Activated T-helper 2 cell treated with anti-CD3 and anti-CD28 coated beads, Interferon-gamma antibody, Interleukin-2, Interleukin-4, amounts not matched to agents 10 μg/mL and 5 μg/mL and 100 μg/mL, durations not matched to agents 14 hours and 24 hours and 36 hours (primary cell): ENCODE results near the gene ZNF273. TPM values are rescaled to one million over a fixed set of nuclear protein-coding genes. Genes with fewer than 3 reads are reported as not detected.

Source experiments
- DNase-seq: peaks from one replicate; pipeline ENCODE4 v3.0.0; 2021; ENCODE audit warnings: low spot score
- H3K27ac Mint-ChIP-seq: one replicate; pipeline ENCODE4 v1.8.0; 2021; ENCODE audit warnings: mixed read lengths
- H3K27me3 Mint-ChIP-seq: one replicate; pipeline ENCODE4 v1.8.0; 2021; ENCODE audit warnings: low read depth, mixed read lengths
- H3K36me3 Mint-ChIP-seq: one replicate; pipeline ENCODE4 v1.8.0; 2021; ENCODE audit warnings: low read depth, mixed read lengths
- H3K4me1 Mint-ChIP-seq: one replicate; pipeline ENCODE4 v1.8.0; 2021; ENCODE audit warnings: low read depth, mixed read lengths
- H3K4me3 Mint-ChIP-seq: one replicate; pipeline ENCODE4 v1.8.0; 2021; ENCODE audit warnings: low read depth, mild to moderate bottlenecking, moderate library complexity, mixed read lengths
- H3K9me3 Mint-ChIP-seq: one replicate; pipeline ENCODE4 v1.8.0; 2021; ENCODE audit warnings: mixed read lengths
- intact Hi-C: fragments of 100-400 bp; cut with micrococcal nuclease; formaldehyde crosslinking; loops from one replicate; pipeline ENCODE4 v1.15.1; 2023
- total RNA-seq: library from RNA; stranded (reverse); gene quantifications from 2 replicates; pipeline ENCODE4 v1.2.3, GENCODE V29; 2022

Gene ZNF273
- total RNA-seq, 1 donor from 2014 or later: 7.2 TPM

DNA sequence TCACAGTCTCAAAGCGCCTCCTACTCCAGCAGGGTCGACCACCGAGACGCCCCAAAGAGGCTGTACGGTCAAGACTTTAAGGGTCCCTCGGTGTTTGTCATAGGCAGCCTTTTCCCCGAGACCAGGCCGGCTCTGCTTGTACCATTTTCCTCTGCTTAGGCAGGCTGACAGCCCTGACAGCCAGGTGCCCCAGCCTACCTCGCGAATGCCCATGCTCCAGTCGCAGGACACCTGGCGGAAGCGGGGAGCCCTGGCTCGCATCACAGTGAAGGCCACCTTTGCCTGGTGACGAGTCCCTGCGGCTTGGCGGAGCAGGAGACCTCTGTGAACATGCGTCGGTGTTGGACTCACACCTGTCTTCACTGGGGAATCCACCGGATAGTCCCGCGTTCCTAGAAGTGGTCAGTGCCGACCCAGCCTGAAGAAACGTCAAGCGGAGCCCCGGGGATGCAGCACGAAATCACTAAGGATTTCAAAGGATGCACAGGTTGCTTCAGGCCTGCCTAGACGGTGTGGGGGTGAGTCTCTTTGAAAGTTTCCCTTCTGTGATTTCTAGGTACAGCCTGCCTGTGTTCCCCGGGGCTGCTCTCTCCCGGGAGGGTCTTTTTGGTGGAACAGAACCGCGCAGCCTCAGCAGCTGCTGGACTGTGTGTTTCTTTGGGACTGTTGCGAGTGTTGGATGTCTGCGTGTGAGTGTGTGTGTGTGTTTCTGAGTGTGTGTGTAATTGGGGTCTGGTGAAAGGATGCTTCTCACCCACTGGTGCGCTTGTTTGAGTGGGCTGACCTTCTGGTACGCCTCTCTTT is 30.5 kb upstream of the ZNF273 start:
- Mint-ChIP-seq H3K27ac (no peak overlapping the region), H3K36me3 (no peaks in the 10 kb centered on the region), H3K4me3 (no peak overlapping the region), H3K9me3 (peaks cover 47% of the 10 kb centered on the region), H3K4me1 (peaks cover 4% of the 10 kb centered on the region), H3K27me3 (no peaks in the 10 kb centered on the region)
- intact Hi-C loops: no loop called here
- DNase-seq: peak; percentile 1

DNA sequence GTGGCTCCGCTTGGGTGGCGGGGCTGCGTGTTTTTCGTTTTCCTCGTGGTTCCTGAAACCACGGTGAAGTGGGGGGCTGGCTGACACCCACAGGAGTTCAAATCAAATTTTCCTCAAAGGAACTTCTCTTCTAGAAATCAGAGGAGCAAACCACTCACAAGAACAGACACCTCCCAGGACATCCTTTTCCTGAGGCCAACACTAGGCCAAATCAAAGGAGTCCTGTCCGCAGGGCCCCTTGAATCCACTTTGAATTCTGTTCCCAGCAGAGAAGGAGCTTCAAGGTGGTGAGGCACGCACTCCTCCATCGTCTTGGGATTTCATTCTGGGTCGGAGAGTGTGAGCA is 29.9 kb upstream of the ZNF273 start:
- intact Hi-C loops: no loop called here
- Mint-ChIP-seq H3K27me3 (no peaks in the 10 kb centered on the region), H3K36me3 (no peaks in the 10 kb centered on the region), H3K27ac (no peak overlapping the region), H3K4me3 (no peak overlapping the region), H3K4me1 (peaks cover 4% of the 10 kb centered on the region), H3K9me3 (peaks cover 51% of the 10 kb centered on the region)
- no peak for DNase-seq

DNA sequence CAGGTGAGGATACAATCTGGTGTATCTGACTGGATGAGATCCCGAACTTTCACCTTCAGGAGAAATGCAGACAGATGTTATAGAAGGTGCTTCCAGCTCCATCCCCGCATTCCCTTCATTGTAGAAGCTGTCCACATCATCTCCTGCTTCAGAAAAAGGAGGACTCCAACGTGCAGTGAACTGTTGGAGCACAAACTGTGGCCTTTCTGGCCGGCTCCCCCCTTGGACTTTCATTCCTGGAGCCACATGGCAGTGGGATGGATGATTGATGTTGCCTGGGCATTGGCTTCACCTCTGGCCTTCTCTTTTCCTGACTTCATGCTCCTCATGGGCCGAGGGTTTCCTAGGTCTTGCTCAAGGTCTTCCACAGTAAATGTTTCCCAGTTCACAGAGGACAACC is 29.6 kb upstream of the ZNF273 start:
- intact Hi-C loops: no loop called here
- Mint-ChIP-seq H3K27me3 (no peaks in the 10 kb centered on the region), H3K9me3 (peaks cover 48% of the 10 kb centered on the region), H3K27ac (no peak overlapping the region), H3K4me1 (peaks cover 4% of the 10 kb centered on the region), H3K4me3 (no peak overlapping the region), H3K36me3 (no peaks in the 10 kb centered on the region)
- peak; percentile 4 for DNase-seq

DNA sequence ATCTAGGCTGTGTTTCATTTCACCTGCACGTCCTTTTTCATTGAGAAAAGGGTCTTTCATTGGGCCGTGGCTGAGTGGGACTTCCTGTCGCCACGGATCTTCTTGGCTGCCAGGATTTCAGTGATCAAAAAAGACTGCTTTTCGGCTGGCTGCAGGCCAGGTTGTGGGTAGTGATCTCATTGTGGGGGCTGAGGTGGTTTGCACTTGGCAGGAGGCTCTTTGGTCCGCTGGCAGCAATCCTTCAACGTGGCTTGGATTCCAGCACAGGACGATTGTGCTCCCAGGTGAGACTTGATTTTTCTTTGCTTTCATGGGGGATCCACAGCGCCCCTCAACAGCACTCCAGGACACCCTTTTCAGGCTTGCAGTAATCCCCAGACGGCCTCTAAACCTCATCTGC is 29.0 kb upstream of the ZNF273 start:
- DNase-seq: no peak
- H3K36me3 Mint-ChIP-seq: no peaks in the 10 kb centered on the region
- no peak overlapping the region for H3K27ac Mint-ChIP-seq
- H3K27me3 Mint-ChIP-seq: no peaks in the 10 kb centered on the region
- peaks cover 53% of the 10 kb centered on the region for H3K9me3 Mint-ChIP-seq
- intact Hi-C loops: no loop called here
- no peak overlapping the region for H3K4me3 Mint-ChIP-seq
- peaks cover 4% of the 10 kb centered on the region for H3K4me1 Mint-ChIP-seq

DNA sequence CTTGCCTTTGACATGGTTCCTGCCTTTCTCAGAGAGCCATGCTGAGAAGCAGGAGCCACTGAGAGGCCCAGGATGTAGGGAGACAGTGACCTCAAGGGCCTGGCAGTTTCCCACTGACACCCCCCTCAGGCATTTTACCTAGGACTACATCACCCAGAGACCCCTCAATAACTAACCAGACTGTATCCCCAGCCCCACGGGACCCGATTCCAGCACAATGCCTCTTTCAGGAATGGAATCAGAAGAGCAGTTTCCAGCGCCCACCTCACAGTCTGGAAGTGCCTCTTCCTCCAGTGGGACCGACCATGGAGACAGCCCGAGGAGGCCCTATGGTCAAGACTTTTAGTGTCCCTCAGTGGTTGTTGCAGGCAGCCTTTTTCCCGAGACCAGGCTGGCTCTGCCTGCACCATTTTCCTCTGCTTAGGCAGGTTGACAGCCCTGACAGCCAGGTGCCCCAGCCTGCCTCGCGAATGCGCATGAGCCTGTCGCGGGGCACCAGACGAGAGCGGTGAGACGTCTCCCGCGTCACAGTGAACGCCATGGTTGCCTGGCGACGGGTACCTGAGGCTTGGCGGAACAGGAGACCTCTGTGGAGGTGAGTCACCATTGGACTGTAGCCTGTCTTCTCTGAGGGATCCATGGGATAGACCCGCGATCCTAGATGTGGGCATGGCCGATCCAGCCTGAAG is 28.4 kb upstream of the ZNF273 start:
- peaks cover 4% of the 10 kb centered on the region for H3K4me1 Mint-ChIP-seq
- no peaks in the 10 kb centered on the region for H3K36me3 Mint-ChIP-seq
- intact Hi-C loops: no loop called here
- no peak overlapping the region for H3K4me3 Mint-ChIP-seq
- DNase-seq: peak; percentile 4
- H3K27me3 Mint-ChIP-seq: no peaks in the 10 kb centered on the region
- H3K9me3 Mint-ChIP-seq: peaks cover 54% of the 10 kb centered on the region
- no peak overlapping the region for H3K27ac Mint-ChIP-seq

DNA sequence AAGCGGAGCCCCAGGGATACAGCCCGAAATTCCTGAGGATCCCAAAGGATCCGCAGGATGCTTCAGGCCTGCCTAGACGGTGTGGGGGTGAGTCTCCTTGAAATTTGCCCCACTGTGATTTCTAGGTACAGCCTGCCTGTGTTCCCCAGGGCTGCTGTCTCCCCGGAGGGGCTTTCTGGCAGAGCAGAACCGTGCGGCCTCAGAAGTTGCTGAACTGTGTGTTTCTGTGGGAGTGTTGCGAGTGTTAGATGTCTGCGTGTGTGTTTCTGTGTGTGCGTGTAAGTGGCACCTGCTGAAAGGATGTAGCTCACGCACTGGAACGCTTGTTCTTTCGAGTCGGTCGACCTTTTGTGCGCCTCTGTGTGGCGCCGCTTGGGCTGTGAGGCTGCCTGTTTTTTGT is 27.8 kb upstream of the ZNF273 start:
- Mint-ChIP-seq H3K9me3 (peaks cover 55% of the 10 kb centered on the region), H3K4me1 (peaks cover 4% of the 10 kb centered on the region), H3K36me3 (no peaks in the 10 kb centered on the region), H3K4me3 (no peak overlapping the region), H3K27me3 (no peaks in the 10 kb centered on the region), H3K27ac (no peak overlapping the region)
- DNase-seq: no peak
- intact Hi-C loops: no loop called here

DNA sequence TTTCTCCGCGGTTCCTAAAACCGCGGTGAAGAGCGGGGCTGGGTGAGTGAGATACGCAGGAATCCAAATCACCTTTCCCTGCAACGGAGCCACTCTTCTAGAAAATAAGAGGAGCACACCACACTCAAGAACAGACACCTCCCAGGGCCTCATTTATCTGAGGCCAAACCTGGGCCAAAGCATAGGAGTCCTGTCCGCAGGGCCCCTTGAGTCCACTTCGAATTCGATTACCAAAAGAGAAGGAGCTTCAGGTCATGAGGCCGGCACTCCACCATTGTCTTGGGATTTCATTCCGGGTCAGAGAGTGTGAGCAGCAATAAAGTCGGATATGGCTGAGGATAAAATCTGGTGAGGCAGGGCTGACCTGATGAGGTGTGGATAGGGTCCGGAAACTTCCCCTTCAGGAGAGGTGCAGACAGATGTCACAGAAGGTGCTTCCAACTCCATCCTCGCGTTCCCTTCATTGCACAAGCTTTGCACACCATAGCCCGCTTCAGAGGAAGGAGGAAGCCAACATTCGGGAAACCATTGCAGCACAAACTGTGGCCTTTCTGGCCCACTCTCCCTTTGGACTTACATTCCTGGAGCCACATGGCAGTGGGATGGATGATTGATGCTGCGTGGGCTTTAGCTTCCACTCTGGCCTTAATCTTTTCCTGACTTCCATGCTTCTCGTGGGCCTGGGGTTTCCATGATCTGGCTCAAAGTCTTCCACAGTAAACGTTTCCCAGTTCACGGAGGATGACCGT is 27.2 kb upstream of the ZNF273 start:
- H3K27ac Mint-ChIP-seq: no peak overlapping the region
- H3K9me3 Mint-ChIP-seq: peaks cover 50% of the 10 kb centered on the region
- no peak overlapping the region for H3K4me3 Mint-ChIP-seq
- H3K4me1 Mint-ChIP-seq: peaks cover 4% of the 10 kb centered on the region
- H3K27me3 Mint-ChIP-seq: no peaks in the 10 kb centered on the region
- H3K36me3 Mint-ChIP-seq: no peaks in the 10 kb centered on the region
- intact Hi-C loops: no loop called here
- DNase-seq: no peak

DNA sequence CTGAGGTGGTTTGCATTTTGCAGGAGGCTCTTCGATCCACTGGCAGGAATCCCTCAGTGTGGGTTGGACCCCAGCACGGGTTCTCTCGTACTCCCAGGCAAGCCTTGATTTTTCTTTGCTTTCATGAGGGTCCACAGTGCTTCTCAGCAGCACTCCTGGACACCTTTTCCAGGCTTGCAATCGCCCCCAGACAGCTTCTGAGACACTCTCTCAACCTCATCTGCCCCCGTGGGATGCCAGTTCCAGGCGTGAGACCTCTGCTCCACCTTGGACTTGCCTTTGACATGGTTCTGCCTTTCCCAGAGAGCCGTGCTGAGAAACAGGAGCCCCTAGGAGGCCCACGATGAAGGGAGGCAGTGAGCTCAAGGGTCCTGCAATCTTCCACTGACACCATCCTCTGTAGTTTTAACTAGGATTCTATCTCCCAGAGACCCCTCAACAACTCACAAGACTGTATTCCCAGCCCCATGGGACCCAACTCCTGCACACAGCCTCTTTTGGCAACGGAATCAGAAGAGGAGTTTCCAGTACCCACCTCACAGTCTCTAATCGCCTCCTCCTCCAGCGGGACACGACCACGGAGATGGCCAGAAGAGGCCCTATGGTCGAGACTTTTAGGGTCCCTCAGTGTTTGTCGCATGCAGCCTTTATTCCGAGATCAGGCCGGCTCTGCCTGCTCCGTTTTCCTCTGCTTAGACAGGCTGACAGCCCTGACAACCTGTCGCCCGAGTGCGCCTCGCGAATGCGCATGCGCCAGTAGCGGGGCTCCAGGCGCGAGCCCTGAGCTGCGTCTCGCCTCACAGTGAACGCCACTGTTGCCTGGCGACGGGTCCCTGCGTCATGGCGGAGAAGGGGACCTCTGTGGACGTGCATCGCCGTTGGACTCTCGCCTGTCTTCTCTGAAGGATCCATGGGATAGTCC is 26.0 kb upstream of the ZNF273 start:
- no peaks in the 10 kb centered on the region for H3K36me3 Mint-ChIP-seq
- H3K27ac Mint-ChIP-seq: no peak overlapping the region
- peak; percentile 38 for DNase-seq
- H3K4me3 Mint-ChIP-seq: peak overlapping the region; percentile 55
- intact Hi-C loops: no loop called here
- no peaks in the 10 kb centered on the region for H3K27me3 Mint-ChIP-seq
- peaks cover 56% of the 10 kb centered on the region for H3K9me3 Mint-ChIP-seq
- peaks cover 4% of the 10 kb centered on the region for H3K4me1 Mint-ChIP-seq

DNA sequence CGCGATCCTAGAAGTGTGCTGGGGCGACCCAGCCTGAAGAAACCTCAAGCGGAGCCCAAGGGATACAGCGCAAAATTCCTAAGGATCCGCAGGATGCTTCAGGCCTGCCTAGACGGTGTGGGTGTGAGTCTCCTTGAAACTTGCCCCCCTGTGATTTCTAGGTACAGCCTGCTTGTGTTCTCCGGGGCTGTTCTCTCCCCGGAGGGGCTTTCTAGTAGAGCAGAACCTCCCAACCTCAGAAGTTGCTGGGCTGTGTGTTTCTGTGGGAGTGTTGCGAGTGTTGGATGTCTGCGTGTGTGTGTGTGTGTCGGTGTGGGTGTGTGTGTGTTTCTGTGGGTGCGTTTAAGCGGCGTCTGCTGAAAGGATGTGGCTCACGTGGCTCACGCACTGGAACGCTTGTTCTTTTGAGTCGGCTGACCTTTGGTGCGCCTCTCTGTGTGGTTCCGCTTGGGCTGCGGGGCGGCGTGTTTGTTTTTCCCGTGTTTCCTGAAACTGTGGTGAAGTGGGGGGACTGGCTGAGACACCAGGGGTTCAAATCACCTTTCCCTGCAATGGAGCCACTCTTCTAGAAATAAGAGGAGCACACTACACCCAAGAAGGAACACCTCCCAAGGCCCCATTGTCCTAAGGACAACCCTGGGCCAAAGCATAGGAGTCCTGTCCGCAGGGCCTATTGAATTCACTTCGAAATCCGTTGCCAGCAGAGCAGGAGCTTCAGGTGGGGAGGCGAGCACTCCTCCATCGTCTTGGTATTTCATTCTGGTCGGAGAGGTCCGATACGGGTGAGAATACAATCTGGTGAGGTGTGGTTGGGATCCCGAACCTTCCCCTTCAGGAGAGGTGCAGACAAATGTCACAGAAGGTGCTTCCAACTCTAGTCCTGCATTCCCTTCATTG is 25.1 kb upstream of the ZNF273 start:
- H3K27ac Mint-ChIP-seq: no peak overlapping the region
- peaks cover 4% of the 10 kb centered on the region for H3K4me1 Mint-ChIP-seq
- intact Hi-C loops: no loop called here
- no peaks in the 10 kb centered on the region for H3K27me3 Mint-ChIP-seq
- H3K4me3 Mint-ChIP-seq: peak overlapping the region; percentile 55
- peaks cover 47% of the 10 kb centered on the region for H3K9me3 Mint-ChIP-seq
- DNase-seq: peak; percentile 6
- H3K36me3 Mint-ChIP-seq: no peaks in the 10 kb centered on the region

DNA sequence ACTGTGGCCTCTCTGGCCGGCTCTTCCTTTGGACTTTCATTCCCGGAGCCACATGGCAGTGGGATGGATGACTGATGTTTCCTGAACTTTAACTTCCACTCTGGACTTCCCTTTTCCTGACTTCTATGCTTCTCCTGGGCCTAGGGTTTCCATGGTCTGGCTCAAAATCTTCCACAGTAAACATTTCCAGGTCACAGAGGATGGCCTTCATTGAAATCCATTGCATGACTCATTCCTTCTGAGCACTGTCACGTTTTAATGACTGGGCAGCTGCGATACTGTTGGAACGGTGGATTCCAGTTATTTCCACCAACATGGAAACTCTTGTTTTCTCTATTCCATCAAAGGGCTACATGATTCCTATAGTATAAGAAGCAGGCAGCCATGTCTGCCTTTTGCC is 24.4 kb upstream of the ZNF273 start:
- intact Hi-C loops: no loop called here
- peaks cover 3% of the 10 kb centered on the region for H3K27me3 Mint-ChIP-seq
- peaks cover 42% of the 10 kb centered on the region for H3K9me3 Mint-ChIP-seq
- no peak overlapping the region for H3K4me3 Mint-ChIP-seq
- no peak overlapping the region for H3K27ac Mint-ChIP-seq
- H3K36me3 Mint-ChIP-seq: no peaks in the 10 kb centered on the region
- H3K4me1 Mint-ChIP-seq: peaks cover 4% of the 10 kb centered on the region
- DNase-seq: no peak

DNA sequence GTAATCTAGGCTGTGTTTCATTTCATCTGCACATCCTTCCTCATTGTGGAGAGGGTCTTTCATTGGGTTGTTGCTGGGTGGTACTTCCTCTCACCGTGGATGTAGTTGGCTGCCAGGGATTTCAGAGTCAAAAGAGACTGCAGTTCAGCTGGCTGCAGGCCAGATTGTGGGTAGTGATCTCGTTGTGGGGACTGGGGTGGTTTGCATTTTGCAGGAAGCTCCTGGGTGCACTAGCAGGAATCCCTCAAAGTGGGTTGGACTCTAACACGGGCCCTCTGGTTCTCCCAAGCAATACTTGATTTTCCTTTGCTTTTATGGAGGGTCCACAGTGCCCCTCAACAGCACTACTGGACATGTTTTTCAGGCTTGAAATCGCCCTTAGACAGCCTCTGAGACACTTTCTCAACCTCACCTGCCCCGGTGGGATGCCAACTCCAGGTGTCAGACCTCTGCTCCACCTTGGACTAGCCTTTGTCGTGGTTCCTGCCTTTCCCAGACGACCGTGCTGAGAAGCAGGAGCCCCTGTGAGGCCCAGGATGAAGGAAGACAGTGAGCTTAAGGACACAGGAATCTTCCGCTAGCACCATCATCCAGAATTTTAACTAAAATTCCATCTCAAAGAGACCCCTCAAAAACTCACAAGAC is 23.9 kb upstream of the ZNF273 start:
- DNase-seq: no peak
- H3K4me1 Mint-ChIP-seq: peaks cover 4% of the 10 kb centered on the region
- H3K27ac Mint-ChIP-seq: no peak overlapping the region
- H3K4me3 Mint-ChIP-seq: no peak overlapping the region
- peaks cover 40% of the 10 kb centered on the region for H3K9me3 Mint-ChIP-seq
- H3K36me3 Mint-ChIP-seq: no peaks in the 10 kb centered on the region
- H3K27me3 Mint-ChIP-seq: peaks cover 7% of the 10 kb centered on the region
- intact Hi-C loops: no loop called here
